ENCODE data around the gene MLXIP.

- TF ChIP-seq EZH2phosphoT487 (IDR thresholded peaks at IDR 0.05; ENCODE audit: low read length) (no peak), CTCF (IDR thresholded peaks at IDR 0.05; ENCODE audit: low read length) (no peak), EZH2 (optimal IDR thresholded peaks at IDR 0.05; ENCODE audit: low read depth, low read length) (no peak)
Measured at GRCh38 chr12:122127839-122128238, 49.3 kb downstream of the MLXIP start.

Measured in MM.1S (cell line).